ENCODE measurements around the gene LCE3A. TPM values are rescaled to one million over a fixed set of nuclear protein-coding genes. Genes with fewer than 3 reads are reported as not detected.
"Not testable (repeated sequence)": the region's sequence is repeated elsewhere in the genome, so short reads cannot be mapped to it uniquely, and the experiment has no call there.

Gene LCE3A, protein sequence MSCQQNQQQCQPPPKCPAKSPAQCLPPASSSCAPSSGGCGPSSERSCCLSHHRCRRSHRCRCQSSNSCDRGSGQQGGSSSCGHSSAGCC
- total RNA-seq (2014; rRNA removed; shearing (Covaris generic)): not detected in 2 replicates
- polyA plus RNA-seq (2016; fragmentation: Nextera tagmentation; extraction: Ambion mirVana): 1.4 TPM in 1 of 2 replicates, not detected in the other

DNA sequence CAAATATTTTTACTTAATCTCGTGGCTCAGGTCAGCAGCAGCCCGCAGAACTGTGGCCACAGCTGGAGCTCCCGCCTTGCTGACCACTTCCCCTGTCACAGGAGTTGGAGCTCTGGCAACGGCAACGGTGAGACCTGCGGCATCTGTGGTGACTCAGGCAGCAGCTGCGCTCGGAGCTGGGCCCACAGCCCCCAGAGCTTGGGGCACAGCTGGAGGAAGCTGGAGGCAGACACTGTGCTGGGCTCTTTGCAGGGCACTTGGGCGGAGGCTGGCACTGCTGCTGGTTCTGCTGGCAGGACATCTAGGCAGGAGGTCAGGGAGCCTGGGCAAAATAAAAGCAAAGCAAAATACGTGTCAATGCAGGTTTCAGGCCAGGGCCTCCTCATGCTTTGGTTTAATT lies at the start of gene LCE3A:
TSS of gene LCE3A (minus strand) at position 301 of the 400 bp plus-strand sequence. CDS start at position 301, 0 bp downstream.
- H3K9ac ChIP-seq: no peak within 1 kb of the TSS
- WGBS, 2 experiments (ENCODE audit: low coverage in 1 of 2, low lambda C conversion rate in 2 of 2, missing lambda C conversion rate in 2 of 2): 35 to 40% methylated on average over 10 of the region's 10 CpGs
- in situ Hi-C loops (cut with MboI): no loop called here
- H2AFZ ChIP-seq: no peak within 1 kb of the TSS; the same call in 1 of the 2 replicates
- H3K4me2 ChIP-seq (ENCODE audit: unreplicated experiment): no peak within 1 kb of the TSS
- H3K4me3 ChIP-seq: no peak within 1 kb of the TSS
- no peaks in the 10 kb centered on the region for H3K9me2 ChIP-seq (ENCODE audit: insufficient read depth)
- no peaks in the 10 kb centered on the region for H3K9me3 ChIP-seq (ENCODE audit: low read depth)
- H3K4me1 ChIP-seq (ENCODE audit: insufficient read depth): peaks cover 5% of the 10 kb centered on the region; the same call in 1 of the 2 replicates
- no peaks in the 10 kb centered on the region for H3K79me2 ChIP-seq (ENCODE audit: insufficient read depth)
- no peaks in the 10 kb centered on the region for H3F3A ChIP-seq (ENCODE audit: insufficient read depth)
- no peak for TF ChIP-seq EZH2phosphoT487 (IDR thresholded peaks at IDR 0.05; ENCODE audit: insufficient read depth, low read depth)
- no peak for TF ChIP-seq EZH2 (IDR thresholded peaks at IDR 0.05; ENCODE audit: insufficient read depth, poor library complexity, severe bottlenecking)
- no peak within 1 kb of the TSS for H3K27ac ChIP-seq
- no peaks in the 10 kb centered on the region; the same call in 1 of the 2 replicates for H3K27me3 ChIP-seq (replicated peaks; ENCODE audit: insufficient read depth)
- H3K36me3 ChIP-seq (ENCODE audit: low read depth): no peaks in the 10 kb centered on the region
- H4K20me1 ChIP-seq (ENCODE audit: insufficient read depth): no peaks in the 10 kb centered on the region
- DNase-seq: peak; percentile 31

DNA sequence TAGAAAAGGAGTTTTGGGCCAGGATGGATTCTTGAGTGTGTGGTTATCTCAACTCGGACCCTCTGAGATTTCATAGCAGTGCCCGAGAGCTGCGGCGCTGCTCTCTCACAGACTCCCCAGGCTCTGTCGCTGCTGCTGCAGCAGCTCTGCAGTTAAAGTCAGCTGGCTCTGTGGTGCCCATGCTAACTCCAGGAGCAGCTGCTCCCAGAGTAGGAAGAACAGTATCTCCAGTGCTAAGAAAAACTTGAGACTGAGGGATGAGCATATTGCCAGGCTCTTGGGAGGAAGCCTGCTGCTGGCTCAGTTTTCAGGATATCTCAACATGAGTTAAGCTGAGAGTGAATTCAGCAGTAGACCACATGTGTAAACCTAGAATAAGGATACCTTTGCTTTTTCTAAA lies 44.7 kb upstream of the LCE3A start:
- in situ Hi-C loops (cut with MboI): loop anchor here (25.0 kb wide), 1 partner anchor 545 kb away; the partner anchor contains the start of genes LELP1 and PRR9
- Histone ChIP-seq H3K36me3 (ENCODE audit: low read depth) (no peaks in the 10 kb centered on the region), H3K27me3 (replicated peaks; ENCODE audit: insufficient read depth) (no peaks in the 10 kb centered on the region; the same call in 1 of the 2 replicates), H3K4me2 (ENCODE audit: unreplicated experiment) (no peak overlapping the region), H3F3A (ENCODE audit: insufficient read depth) (no peaks in the 10 kb centered on the region), H2AFZ (no peak overlapping the region), H3K9me3 (ENCODE audit: low read depth) (no peaks in the 10 kb centered on the region), H3K9ac (no peak overlapping the region), H3K9me2 (ENCODE audit: insufficient read depth) (no peaks in the 10 kb centered on the region), H4K20me1 (ENCODE audit: insufficient read depth) (no peaks in the 10 kb centered on the region), H3K4me3 (no peak overlapping the region), H3K79me2 (ENCODE audit: insufficient read depth) (no peaks in the 10 kb centered on the region), H3K27ac (no peak overlapping the region), H3K4me1 (ENCODE audit: insufficient read depth) (no peaks in the 10 kb centered on the region)
- TF ChIP-seq EZH2 (IDR thresholded peaks at IDR 0.05; ENCODE audit: insufficient read depth, poor library complexity, severe bottlenecking): no peak
- TF ChIP-seq EZH2phosphoT487 (IDR thresholded peaks at IDR 0.05; ENCODE audit: insufficient read depth, low read depth): no peak
- no peak for DNase-seq
- WGBS, 2 experiments (ENCODE audit: low coverage in 1 of 2, low lambda C conversion rate in 2 of 2, missing lambda C conversion rate in 2 of 2): 52 to 56% methylated on average over 5 of the region's 5 CpGs

DNA sequence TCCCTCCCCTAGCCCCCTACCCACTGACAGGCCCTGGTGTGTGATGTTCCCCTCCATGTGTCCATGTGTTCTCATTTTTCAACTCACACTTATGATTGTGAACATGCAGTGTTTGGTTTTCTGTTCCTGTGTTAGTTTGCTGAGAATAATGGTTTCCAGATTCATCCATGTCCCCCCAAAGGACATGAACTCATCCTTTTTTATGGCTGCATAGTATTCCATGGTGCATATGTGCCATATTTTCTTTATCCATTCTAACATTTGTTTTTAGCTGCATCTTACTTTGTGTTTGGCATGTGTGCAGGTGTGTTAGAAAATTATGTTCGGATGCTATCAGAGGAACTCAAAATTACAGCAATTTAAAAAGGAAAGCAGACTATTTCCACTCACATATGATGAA lies 43.3 kb upstream of the LCE3A start:
- not testable (repeated sequence) for H3K27ac ChIP-seq; H3F3A ChIP-seq (ENCODE audit: insufficient read depth); H4K20me1 ChIP-seq (ENCODE audit: insufficient read depth); H3K36me3 ChIP-seq (ENCODE audit: low read depth); H3K9ac ChIP-seq; H3K27me3 ChIP-seq (replicated peaks; ENCODE audit: insufficient read depth); H3K9me2 ChIP-seq (ENCODE audit: insufficient read depth); H2AFZ ChIP-seq; DNase-seq; H3K4me1 ChIP-seq (ENCODE audit: insufficient read depth); H3K4me3 ChIP-seq; H3K79me2 ChIP-seq (ENCODE audit: insufficient read depth); H3K4me2 ChIP-seq (ENCODE audit: unreplicated experiment); H3K9me3 ChIP-seq (ENCODE audit: low read depth)
- WGBS, 2 experiments (ENCODE audit: low coverage in 1 of 2, low lambda C conversion rate in 2 of 2, missing lambda C conversion rate in 2 of 2): 13 to 17% methylated on average over 1 of the region's 1 CpG
- in situ Hi-C loops (cut with MboI): loop anchor here (25.0 kb wide), 1 partner anchor 546 kb away; the partner anchor contains the start of genes LELP1 and PRR9

DNA sequence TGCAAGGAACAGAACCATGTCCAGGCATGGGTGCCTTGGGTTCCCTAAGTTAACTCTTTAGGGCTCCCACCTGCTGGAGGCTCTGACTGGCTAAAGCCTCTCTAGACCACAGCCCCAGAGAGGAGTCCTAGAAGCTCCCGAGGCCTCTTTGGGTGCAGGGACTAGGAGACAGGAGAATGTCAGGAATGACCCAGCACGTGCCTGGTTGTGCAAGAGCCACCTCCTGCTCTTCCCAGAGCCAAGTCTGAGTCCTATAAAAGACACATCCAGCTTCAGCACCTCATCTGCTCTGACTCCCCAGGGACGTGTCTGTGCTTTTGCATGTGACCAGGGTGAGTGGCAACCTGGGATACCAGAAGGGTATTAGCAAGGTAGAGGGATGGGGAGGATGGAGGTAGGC lies 40.2 kb upstream of the LCE3A start, which contains the start of gene LCE2D:
TSS of gene LCE2D (plus strand) at position 283 of the 400 bp plus-strand sequence. CDS start 726 bp downstream, outside the sequence.
- TF ChIP-seq EZH2 (IDR thresholded peaks at IDR 0.05; ENCODE audit: insufficient read depth, poor library complexity, severe bottlenecking): no peak
- TF ChIP-seq EZH2phosphoT487 (IDR thresholded peaks at IDR 0.05; ENCODE audit: insufficient read depth, low read depth): no peak
- H3K4me3 ChIP-seq: no peak within 1 kb of the TSS
- H3K9ac ChIP-seq: no peak within 1 kb of the TSS
- H3K9me2 ChIP-seq (ENCODE audit: insufficient read depth): no peaks in the 10 kb centered on the region
- H4K20me1 ChIP-seq (ENCODE audit: insufficient read depth): no peaks in the 10 kb centered on the region
- DNase-seq: no peak
- H3K79me2 ChIP-seq (ENCODE audit: insufficient read depth): no peaks in the 10 kb centered on the region
- H3F3A ChIP-seq (ENCODE audit: insufficient read depth): no peaks in the 10 kb centered on the region
- 10 to 29% methylated on average over 3 of the region's 3 CpGs for WGBS, 2 experiments (ENCODE audit: low coverage in 1 of 2, low lambda C conversion rate in 2 of 2, missing lambda C conversion rate in 2 of 2)
- H3K27ac ChIP-seq: no peak within 1 kb of the TSS
- no peaks in the 10 kb centered on the region for H3K36me3 ChIP-seq (ENCODE audit: low read depth)
- no peak within 1 kb of the TSS for H3K4me2 ChIP-seq (ENCODE audit: unreplicated experiment)
- no peaks in the 10 kb centered on the region; the same call in 1 of the 2 replicates for H3K27me3 ChIP-seq (replicated peaks; ENCODE audit: insufficient read depth)
- H3K4me1 ChIP-seq (ENCODE audit: insufficient read depth): no peaks in the 10 kb centered on the region
- H2AFZ ChIP-seq: no peak within 1 kb of the TSS
- in situ Hi-C loops (cut with MboI): loop anchor here (25.0 kb wide), 1 partner anchor 549 kb away; the partner anchor contains the start of genes LELP1 and PRR9
- no peaks in the 10 kb centered on the region for H3K9me3 ChIP-seq (ENCODE audit: low read depth)
